ENCODE data around the gene ZNF175. TPM values are rescaled to one million over a fixed set of nuclear protein-coding genes. Genes with fewer than 3 reads are reported as not detected.

The ZNF175 gene
- total and polyA plus RNA-seq, 12 donors, result 2.1 to 14.5 (median 6.6) TPM

DNA sequence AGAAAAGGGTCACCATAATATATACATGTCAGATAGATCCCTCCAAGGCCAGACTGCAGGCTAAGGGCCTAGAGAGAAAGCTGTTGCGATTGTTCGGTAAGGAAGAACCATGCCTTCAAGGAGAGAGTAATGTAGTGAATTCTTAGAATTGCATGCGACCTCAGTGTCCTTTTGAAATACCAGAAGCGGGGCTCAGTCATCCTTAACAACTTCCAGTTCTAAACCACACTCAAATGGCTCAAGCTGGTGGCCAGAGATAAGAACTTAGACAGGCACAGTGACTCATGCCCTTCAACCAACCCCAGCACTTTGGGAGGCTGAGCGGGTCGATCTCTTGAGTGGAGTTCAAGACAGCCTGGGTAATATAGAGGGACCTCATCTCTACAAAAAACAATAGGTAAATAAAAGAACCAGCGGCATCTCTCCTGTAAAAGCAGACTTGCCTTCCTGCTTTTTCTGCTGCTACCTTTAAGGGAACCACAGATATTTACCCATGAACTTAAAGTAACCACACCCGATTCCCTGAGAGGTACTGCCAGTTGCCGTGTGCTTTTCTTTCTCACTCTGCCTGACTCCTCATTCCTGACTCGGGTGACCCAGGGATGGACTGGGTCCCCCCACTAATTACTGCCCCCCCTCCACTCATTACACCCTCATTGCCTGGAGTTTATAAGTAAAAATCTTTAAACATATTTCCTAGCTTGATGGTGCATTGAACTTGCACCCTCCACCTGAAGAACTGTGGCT is 24.3 kb upstream of the ZNF175 start:
- no peak for DNase-seq
- no peaks in the 10 kb centered on the region for H3K27me3 ChIP-seq
- intact Hi-C loops (cut with DNase I), result no loop called here
- no peak overlapping the region for H3K4me3 ChIP-seq
- no peaks in the 10 kb centered on the region for H3K9me3 ChIP-seq (replicated peaks in 1 of 3)
- no peaks in the 10 kb centered on the region for H3K4me1 ChIP-seq (replicated peaks in 1 of 2)
- no peaks in the 10 kb centered on the region for H3K36me3 ChIP-seq (replicated peaks in 1 of 2)
- H3K27ac ChIP-seq, result no peak overlapping the region
- 33 to 36% (median 35%) methylated on average over 10 of the region's 10 CpGs for WGBS, 4 donors
- TF ChIP-seq POLR2A (IDR thresholded peaks at IDR 0.05), result no peak
- TF ChIP-seq, protein P1, sequence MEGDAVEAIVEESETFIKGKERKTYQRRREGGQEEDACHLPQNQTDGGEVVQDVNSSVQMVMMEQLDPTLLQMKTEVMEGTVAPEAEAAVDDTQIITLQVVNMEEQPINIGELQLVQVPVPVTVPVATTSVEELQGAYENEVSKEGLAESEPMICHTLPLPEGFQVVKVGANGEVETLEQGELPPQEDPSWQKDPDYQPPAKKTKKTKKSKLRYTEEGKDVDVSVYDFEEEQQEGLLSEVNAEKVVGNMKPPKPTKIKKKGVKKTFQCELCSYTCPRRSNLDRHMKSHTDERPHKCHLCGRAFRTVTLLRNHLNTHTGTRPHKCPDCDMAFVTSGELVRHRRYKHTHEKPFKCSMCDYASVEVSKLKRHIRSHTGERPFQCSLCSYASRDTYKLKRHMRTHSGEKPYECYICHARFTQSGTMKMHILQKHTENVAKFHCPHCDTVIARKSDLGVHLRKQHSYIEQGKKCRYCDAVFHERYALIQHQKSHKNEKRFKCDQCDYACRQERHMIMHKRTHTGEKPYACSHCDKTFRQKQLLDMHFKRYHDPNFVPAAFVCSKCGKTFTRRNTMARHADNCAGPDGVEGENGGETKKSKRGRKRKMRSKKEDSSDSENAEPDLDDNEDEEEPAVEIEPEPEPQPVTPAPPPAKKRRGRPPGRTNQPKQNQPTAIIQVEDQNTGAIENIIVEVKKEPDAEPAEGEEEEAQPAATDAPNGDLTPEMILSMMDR (IDR thresholded peaks at IDR 0.05), result no peak

DNA sequence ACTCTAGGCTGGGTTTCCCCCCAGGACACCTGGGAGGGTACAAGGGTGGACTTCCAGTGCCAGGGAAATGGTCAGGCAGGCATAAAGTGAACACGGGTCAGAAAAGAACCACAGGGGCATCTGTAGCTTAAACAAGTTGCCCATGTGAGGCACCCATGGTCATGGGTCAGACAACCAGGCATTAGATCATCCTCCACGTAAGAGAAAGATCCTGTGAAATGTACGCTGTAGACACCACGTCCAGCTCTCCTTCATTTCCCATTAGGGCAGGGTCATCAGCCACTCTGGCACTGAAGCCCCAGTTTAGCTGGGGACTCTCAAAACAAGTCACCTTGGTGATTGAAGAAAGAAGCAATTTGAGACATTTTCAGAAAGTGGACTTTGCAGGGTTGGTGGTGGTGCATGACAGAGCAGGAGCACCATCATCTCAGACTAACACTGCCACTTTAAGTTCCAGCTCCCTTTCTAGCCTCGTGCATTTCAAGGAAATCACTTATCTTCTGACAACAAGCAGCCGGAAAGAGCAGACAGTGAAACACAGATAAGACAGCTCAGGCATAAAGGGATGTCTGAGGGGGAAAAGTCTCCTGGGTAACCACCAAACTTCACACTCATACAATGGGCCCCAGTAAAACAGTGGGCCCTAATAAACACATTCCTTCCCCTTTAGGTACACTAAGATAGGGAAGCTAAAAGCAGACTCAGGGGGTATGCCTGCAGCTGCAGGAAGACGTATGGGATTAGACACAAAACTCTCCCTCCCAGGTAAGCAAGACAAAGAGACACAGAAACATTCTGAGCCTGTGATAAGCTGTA is 23.5 kb upstream of the ZNF175 start:
- 23 to 35% (median 29%) methylated on average over 7 of the region's 7 CpGs for WGBS, 4 donors

DNA sequence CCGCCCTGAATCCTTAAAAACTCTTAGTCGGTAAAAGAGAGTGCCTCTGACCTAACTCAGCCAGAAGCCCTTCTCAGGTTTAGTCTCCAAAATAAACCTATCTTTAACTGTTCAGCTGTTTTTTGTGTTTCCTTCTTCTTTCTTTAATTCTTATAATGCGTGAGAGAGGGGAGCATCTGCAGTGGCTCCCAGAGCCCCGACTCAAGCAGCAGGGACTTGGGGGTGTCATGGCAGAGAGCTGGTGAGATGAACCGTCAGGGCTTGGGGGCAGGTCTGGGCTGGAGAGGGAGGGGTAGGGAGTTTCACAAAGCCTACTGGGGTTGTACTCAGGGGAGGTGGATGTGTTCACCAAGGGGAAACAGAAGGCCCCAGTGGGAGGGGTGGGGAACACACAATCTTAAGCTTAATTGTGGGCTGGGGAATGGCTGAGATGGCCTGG is 22.9 kb upstream of the ZNF175 start:
- H3K27ac ChIP-seq, result no peak overlapping the region
- H3K9me3 ChIP-seq (replicated peaks in 1 of 3), result no peaks in the 10 kb centered on the region
- intact Hi-C loops (cut with DNase I), result no loop called here
- H3K36me3 ChIP-seq (replicated peaks in 1 of 2), result no peaks in the 10 kb centered on the region
- DNase-seq, result no peak
- WGBS, 4 donors, result 52 to 55% (median 53%) methylated on average over 5 of the region's 5 CpGs
- H3K27me3 ChIP-seq, result no peaks in the 10 kb centered on the region
- no peak overlapping the region for H3K4me3 ChIP-seq
- no peaks in the 10 kb centered on the region for H3K4me1 ChIP-seq (replicated peaks in 1 of 2)
- no peak for TF ChIP-seq POLR2A (IDR thresholded peaks at IDR 0.05)
- TF ChIP-seq, protein P1 (IDR thresholded peaks at IDR 0.05), result no peak

More for the DNA sequence above, 23.5 kb upstream of the ZNF175 start:
- no peak overlapping the region for H3K27ac ChIP-seq
- intact Hi-C loops (cut with DNase I), result no loop called here
- no peaks in the 10 kb centered on the region for H3K4me1 ChIP-seq (replicated peaks in 1 of 2)
- TF ChIP-seq, protein P1 (IDR thresholded peaks at IDR 0.05), result no peak
- no peak for TF ChIP-seq POLR2A (IDR thresholded peaks at IDR 0.05)
- H3K36me3 ChIP-seq (replicated peaks in 1 of 2), result no peaks in the 10 kb centered on the region
- H3K4me3 ChIP-seq, result no peak overlapping the region
- H3K27me3 ChIP-seq, result no peaks in the 10 kb centered on the region
- H3K9me3 ChIP-seq (replicated peaks in 1 of 3), result no peaks in the 10 kb centered on the region
- no peak for DNase-seq

DNA sequence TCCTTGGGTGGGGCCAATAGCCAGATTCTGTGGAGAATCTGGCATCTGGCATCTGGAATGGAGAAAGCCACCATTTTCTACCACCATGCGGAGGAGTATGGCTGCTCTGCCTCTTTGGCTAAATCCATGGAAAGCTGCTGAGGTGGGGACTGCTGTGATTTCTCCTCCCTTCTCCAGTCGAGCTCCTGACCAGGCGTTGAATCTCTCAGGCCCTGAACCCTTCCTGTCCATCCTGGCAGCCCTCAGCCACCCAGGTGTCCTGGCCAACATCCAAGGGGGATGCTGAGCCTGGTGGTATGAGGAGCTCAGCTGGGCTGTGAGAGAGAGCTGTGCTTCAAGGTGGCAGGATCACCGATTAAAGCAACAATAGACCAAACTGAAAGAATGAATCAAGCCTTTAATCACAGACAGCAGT is 22.2 kb upstream of the ZNF175 start:
- no peaks in the 10 kb centered on the region for H3K27me3 ChIP-seq
- TF ChIP-seq POLR2A (IDR thresholded peaks at IDR 0.05), result no peak
- TF ChIP-seq, protein P1 (IDR thresholded peaks at IDR 0.05), result no peak
- no peaks in the 10 kb centered on the region for H3K4me1 ChIP-seq (replicated peaks in 1 of 2)
- no peak overlapping the region for H3K27ac ChIP-seq
- no peak overlapping the region for H3K4me3 ChIP-seq
- H3K36me3 ChIP-seq (replicated peaks in 1 of 2), result no peaks in the 10 kb centered on the region
- WGBS, 4 donors, result 62 to 76% (median 67%) methylated on average over 2 to 4 of the region's 4 CpGs
- no peaks in the 10 kb centered on the region for H3K9me3 ChIP-seq (replicated peaks in 1 of 3)
- DNase-seq, result no peak
- intact Hi-C loops (cut with DNase I), result no loop called here
